Measurements from ENCODE around the gene RAB7A.

GRCh38 chr3:128709506-128710210 is 16.3 kb upstream of the RAB7A start:
- TF ChIP-seq POLR2A (IDR thresholded peaks at IDR 0.05): no peak
- no peak for TF ChIP-seq EP300 (IDR thresholded peaks at IDR 0.05; ENCODE audit: low read depth)
